ENCODE measurements around the gene ZFYVE9.
"Not testable (repeated sequence)": the region's sequence is repeated elsewhere in the genome, so short reads cannot be mapped to it uniquely, and the experiment has no call there.

Gene ZFYVE9

DNA sequence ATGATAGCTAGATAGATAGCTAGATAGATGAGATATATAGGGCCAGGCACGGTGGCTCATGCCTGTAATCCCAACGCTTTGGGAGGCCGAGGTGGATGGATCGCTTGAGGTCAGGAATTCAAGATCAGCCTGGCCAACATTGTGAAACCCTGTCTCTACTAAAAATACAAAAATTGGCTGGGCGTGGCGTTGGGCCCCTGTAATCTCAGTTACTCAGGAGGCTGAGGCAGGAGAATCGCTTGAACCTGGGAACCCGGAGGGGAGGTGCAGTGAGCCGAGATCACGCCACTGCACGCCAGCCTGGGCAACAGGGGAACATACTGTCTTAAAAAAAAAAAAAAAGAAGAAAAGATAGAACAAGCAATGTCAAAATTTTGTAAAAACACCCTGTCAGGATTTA lies 8.6 kb downstream of the ZFYVE9 start:
- DNase-seq, result not testable (repeated sequence)

DNA sequence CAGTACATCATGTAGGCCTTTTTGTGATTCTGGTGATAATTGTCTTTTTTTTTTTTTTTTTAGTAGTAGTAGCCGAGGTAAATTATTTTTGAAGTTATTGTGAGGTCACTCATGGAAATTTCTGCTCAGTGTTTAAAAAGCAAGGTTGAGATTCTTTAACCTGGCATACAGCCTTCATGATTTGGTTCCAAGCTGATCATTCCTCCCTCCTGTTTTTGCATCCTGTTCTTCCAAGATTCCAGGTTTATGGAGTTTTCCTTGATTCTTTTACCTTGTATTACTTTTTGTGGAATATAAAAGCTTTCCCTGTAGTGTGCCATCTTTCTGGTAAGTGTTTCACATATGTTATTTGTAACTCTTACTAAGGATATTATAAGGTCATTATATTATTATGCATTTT lies 9.1 kb downstream of the ZFYVE9 start:
- no peak for DNase-seq

DNA sequence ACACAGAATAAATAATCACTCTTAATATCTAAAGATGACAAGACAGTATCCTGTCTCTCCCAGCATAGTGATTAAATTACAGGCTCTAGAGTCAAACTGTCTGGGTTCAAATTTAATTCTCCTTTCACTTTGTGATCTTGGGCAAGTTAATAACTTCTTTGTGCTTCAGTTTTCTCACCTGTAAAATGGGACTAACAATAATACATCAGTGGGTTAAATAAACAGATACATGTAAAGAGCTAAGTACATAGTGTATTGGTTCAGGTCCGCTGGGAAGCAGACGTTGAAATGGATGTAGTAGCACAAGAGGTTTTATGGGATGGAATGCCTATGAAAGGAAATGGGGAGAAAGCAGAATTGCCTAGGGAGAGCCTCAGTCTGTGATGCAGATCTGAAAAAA lies 10.7 kb downstream of the ZFYVE9 start:
- DNase-seq, result no peak

DNA sequence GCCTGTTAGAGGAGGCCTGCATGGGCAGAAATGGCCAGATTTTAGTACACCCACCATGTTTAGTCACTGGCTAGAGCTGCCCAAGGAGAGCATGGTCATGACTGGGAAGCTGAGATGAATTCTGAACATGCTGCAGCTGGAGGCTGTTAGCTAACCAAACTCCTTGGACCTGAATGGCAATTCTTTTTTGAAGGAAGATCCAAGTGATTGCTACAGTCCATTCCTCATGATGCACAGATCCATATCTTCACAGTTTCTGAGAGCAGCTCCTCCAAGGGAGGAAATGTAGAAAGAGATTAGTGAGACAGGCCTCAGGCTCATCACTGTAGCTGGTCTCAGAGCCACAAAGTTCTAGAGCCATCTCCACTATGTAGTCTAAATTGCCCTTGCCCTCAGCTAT lies 11.1 kb downstream of the ZFYVE9 start:
- no peak for DNase-seq

- no peak for DNase-seq
Measured at GRCh38 chr1:52153898-52154297, 12.0 kb downstream of the ZFYVE9 start.

DNA sequence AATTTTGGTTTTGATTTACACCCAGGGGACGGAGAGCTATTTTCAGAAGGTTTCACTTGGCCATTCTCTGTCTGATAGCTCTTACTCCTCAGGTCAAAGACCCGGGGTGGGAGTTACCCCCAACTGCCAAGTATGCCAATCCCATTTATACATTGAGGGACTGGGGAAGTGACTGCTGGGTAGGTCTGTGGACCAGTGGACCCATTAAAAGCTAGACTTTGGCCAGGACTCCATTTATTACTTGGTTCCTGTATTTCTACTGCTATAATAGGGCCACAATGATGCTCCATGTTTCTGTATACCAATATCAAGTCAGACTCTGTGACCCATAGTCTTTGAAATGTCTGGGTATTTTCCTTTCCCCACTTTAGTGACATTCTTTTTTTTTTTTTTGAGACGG lies 14.6 kb downstream of the ZFYVE9 start:
- DNase-seq, result no peak

DNA sequence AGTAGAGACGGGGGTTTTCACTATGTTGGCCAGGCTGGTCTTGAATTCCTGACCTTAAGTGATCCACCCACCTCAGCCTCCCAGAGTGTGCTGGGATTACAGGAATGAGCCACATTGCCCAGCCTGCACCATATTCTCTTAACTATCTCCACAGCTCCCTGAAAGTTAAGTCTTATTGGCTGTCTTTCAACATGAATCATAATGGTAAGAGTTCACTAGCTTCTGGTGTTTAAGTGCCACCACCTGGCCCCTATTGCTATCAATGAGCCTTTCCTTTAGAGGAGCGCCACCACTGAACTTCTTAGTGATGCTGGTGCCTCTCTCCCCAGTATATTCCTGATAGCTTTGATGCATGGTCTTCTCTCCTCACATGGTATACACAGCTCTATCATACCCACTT lies 15.7 kb downstream of the ZFYVE9 start:
- DNase-seq, result no peak

GRCh38 chr1:52158218-52158617 lies 16.3 kb downstream of the ZFYVE9 start:
- no peak for DNase-seq

- no peak for DNase-seq
Measured at GRCh38 chr1:52159033-52159789, 17.3 kb downstream of the ZFYVE9 start.

GRCh38 chr1:52162947-52163346 lies 21.1 kb downstream of the ZFYVE9 start:
- DNase-seq, result no peak

- DNase-seq, result no peak
Measured at GRCh38 chr1:52164604-52165003, 22.7 kb downstream of the ZFYVE9 start.

DNA sequence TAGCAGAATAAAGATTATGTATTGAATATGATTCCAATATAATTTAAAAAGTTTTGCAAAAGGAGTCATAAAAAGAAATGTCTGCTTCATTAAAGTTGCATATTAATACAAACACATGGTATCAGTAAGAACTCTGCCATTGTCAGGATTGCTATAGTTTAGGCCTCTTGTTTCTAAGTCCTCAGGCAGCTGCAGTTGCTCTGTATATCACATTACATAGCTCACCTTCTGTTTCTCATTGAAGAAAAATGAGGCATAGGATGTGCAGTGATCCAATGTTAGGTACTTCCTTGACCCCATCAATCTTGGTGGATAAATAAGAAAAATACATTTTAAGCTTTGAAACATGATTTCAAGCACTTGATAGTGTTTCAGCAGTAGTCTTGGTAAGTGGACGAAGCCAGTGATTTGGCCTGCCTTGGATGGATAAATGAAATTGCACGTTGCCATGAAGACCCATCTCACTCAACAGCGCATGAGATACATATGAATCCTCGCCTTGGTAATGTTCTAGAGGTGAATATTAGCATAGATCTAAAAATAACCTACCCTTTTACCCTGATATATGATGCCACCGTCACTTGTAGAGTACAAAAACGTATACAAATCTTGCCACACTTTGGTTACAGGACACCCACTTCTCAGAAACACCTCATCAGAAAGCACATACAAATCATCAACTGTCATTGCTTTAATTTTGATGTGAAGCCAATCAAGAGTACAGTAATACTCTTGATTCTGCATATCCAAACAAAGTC lies 25.3 kb downstream of the ZFYVE9 start:
- no peak for DNase-seq

DNA sequence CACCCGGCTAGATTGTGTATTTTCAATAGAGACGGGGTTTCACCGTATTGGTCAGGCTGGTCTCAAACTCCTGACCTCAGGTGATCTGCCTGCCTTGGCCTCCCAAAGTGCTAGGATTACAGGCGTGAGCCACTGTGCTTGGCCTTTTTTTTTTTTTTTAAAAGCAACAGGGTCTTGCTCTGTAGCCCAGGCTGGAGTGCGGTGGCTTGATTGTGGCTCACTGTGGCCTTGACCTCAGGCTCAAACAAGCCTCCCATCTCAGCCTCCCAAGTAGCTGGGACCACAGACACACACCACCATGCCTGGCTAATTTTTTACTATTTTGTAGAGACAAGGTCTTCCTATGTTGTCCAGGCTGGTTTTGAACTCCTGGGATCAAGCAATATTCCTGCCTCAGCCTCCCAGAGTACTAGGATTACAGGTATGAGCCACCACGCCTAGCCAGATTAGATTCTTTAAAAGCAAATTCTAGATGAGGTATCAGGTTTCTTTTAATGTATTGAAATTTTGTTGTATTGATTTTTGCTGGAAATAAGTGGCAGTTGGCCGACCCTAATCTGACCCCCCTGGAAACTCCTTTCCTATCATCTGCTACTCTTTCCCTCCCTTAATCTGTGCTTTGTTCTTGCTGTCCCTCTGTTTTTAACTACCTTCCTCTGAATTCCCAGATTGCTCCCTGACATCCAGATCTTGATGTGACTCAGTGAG lies 26.6 kb downstream of the ZFYVE9 start:
- DNase-seq, result no peak

DNA sequence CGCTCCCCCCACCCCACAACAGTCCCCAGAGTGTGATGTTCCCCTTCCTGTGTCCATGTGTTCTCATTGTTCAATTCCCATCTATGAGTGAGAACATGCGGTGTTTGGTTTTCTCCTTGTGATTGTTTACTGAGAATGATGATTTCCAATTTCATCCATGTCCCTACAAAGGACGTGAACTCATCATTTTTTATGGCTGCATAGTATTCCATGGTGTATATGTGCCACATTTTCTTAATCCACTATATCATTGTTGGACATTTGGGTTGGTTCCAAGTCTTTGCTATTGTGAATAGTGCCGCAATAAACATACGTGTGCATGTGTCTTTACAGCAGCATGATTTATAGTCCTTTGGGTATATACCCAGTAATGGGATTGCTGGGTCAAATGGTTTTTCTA lies 29.3 kb downstream of the ZFYVE9 start:
- DNase-seq, result not testable (repeated sequence)

- DNase-seq, result no peak
Measured at GRCh38 chr1:52179073-52179472, 37.2 kb downstream of the ZFYVE9 start.

- DNase-seq, result no peak
Measured at GRCh38 chr1:52180176-52180575, 38.3 kb downstream of the ZFYVE9 start.

- DNase-seq, result not testable (repeated sequence)
Measured at GRCh38 chr1:52181759-52182158, 39.9 kb downstream of the ZFYVE9 start.

DNA sequence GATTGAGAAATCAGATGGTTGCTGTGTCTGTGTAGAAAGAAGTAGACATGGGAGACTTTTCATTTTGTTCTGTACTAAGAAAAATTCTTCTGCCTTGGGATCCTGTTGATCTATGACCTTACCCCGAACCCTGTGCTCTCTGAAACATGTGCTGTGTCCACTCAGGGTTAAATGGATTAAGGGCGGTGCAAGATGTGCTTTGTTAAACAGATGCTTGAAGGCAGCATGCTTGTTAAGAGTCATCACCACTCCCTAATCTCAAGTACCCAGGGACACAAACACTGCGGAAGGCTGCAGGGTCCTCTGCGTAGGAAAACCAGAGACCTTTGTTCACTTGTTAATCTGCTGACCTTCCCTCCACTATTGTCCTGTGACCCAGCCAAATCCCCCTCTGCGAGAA lies 40.4 kb downstream of the ZFYVE9 start:
- not testable (repeated sequence) for DNase-seq

DNA sequence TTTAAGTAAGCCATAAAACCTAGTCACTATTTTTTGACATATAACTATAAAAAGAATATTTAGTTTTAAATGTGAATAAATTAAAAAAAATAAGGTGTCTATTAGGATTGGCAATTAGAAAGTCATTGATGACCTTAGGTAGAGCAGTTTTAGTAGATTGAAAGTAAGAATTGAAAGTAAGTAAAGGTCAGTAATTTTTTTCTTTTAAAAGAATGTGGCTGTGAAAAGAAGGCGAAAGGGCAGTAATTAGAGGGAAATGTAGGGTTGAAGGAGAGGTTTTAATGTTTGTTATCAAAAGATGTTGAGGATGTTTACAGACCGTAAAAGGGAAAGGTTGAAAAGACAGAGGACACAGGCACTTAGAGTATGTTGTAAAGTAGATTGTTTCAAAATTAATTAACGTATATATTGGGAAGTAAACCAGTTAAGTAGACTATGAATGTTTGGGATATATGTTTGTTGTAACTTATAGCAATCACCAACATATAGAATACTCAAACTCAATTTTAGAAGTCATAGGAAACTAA lies 41.0 kb downstream of the ZFYVE9 start:
- no peak for DNase-seq

- DNase-seq, result no peak
Measured at GRCh38 chr1:52186449-52186848, 44.6 kb downstream of the ZFYVE9 start.

GRCh38 chr1:52189898-52190480 lies 48.1 kb downstream of the ZFYVE9 start:
- no peak for DNase-seq

GRCh38 chr1:52190500-52191252 lies 48.8 kb downstream of the ZFYVE9 start:
- DNase-seq, result no peak

Data from NCI-H774 (cell line).